GM12892 (cell line): ENCODE measurements around the gene PER1.

Source experiments
- DNase-seq: peaks from one replicate; pipeline ENCODE4 v3.0.0; 2011; ENCODE audit not compliant: insufficient read length
- FAIRE-seq: peaks from 2 replicates; lab custom pipeline; 2011; peaks lifted over from hg19 to GRCh38; lab: Jason Lieb, UNC
- POLR2A ChIP-seq: IDR thresholded peaks from 2 replicates; pipeline ENCODE4 v1.6.1; 2011; ENCODE audit warnings: low read depth, low read length, control low read depth
- POLR2AphosphoS5 ChIP-seq: IDR thresholded peaks from 2 replicates; pipeline ENCODE4 v1.6.1; 2011; ENCODE audit warnings: low read depth, low read length, control low read depth
- TAF1 ChIP-seq: IDR thresholded peaks from 2 replicates; pipeline ENCODE4 v1.6.1; 2011; ENCODE audit warnings: low read depth, mild to moderate bottlenecking, control low read depth, low read length, borderline replicate concordance

PER1 gene

DNA sequence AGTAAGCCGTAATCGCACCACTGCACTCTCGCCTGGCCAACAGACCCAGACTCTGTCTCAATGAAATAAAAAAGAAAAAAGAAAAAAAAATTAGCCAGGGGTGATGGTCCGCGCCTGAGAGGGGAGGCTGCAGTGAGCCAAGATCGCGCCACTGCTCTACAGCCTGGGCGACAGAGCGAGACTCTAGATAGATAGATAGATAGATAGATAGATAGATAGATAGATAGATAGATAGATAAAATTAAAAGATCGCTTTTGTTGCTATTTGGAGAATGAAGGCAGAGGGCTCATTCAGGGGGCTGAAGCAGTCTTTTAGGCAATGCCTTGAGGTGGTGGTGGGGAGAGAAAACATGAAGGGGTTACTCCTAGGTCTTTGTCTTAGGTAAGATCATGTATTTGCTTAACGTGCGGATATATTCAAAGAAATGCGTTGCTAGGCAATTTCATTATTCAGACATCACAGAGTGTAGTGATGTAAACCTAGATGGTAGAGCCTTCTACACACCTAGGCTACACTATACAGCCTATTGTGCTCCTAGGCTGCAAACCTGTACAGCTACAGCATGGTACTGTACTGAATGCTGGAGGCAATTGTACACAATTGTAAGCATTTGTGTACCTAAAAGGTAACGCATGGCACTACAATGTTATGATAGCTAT, 23.9 kb downstream of the PER1 start:
- DNase-seq (no peak), FAIRE-seq (no peak)
- TF ChIP-seq POLR2A (no peak), TAF1 (no peak), POLR2AphosphoS5 (no peak)

DNA sequence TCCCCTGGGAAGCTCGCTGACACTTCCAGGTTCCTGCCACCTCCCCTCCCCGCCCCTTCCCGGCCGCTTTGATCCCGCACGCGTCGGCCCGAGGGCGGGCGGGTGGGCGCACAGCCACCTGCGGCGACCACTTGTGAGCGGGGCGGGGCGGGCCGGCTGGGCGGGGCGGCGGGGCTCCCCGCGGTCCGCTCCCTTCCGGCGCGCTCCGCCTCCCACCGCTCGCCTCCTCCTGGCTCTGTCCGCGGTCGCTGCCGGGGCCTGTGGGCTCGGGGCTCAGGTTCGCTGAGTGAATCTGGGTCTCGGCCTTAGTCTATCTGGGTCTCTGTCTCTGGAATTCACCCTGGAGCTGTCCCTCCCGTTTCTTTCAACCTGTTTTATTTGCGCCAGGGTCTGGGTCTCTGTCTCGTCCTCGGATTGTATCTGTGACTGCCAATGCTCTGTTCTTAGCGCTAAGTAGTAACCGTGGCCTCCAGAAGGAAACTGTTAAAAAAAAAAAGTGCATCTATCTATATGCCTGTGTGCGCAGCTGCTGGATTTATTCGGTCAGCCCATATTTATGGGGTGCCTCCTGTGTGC, 25.6 kb downstream of the PER1 start:
- peak; percentile 88 for FAIRE-seq
- DNase-seq, result no peak
- no peak for TF ChIP-seq POLR2A
- TF ChIP-seq POLR2AphosphoS5, result no peak
- TF ChIP-seq TAF1, result no peak

DNA sequence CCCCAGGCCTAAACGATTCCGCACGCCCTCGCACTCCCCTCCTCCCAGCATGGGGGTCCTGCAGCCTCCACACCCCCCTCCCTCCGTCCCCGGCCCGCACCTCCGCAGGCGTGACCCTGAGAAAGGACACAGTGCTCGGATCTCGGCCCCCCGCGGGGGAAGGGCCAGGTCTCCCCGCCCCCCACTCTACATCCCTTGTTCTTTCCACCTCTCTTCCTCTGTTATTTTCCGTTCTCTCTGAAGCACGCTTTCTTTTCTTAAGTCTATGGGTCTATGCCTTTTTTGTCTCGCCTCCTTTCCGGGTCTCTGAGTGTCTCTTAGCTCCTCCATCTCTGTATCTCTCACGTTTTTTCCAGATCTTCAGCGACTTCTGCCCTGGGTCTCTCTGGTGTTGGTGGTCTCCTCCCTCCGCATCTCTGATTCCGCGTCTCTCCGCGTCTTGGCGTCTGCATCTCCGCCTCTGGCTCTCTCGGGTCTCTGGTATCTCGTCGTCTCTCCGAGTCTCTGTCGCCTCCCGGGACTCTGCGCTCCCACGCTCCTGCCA, 26.2 kb downstream of the PER1 start:
- TF ChIP-seq POLR2AphosphoS5 (no peak), POLR2A (no peak), TAF1 (no peak)
- DNase-seq, result no peak
- FAIRE-seq, result no peak

DNA sequence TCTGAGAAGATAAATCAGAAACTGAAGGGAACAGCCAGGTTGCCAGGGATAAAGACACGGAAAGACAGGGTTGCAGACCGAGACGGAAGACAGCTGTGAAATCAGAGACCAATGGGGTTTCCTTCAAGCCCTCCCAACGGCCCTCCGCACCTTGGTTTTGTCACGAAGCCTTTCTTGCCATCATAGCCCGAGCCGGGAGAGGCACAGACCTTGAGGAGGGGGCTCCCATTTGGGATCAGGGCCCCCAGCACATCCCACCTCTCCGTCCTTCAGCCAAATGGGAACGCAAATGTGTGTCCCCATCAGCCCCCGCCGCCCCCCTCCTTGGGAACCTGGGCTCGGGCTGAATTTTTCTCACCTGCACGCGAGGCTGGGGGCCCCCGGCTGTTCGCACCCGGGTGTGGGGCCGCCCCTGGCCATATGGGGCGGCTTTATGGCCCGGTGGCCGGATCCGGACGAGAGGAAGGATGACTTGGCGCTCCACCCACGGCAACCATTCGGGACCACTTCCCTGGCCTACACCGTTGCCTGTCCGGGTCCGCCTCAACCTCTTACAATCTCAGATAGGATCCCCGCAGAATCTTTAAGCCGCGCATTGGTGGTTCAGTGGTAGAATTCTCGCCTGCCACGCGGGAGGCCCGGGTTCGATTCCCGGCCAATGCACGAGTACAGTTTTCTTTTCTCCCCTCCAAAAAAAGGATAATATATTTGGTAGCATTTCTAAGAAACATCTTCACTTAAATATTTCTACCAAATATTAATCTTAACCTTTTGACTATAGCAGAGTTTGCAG, 26.9 kb downstream of the PER1 start:
- FAIRE-seq (no peak), DNase-seq (no peak)
- TF ChIP-seq POLR2A, result no peak

DNA sequence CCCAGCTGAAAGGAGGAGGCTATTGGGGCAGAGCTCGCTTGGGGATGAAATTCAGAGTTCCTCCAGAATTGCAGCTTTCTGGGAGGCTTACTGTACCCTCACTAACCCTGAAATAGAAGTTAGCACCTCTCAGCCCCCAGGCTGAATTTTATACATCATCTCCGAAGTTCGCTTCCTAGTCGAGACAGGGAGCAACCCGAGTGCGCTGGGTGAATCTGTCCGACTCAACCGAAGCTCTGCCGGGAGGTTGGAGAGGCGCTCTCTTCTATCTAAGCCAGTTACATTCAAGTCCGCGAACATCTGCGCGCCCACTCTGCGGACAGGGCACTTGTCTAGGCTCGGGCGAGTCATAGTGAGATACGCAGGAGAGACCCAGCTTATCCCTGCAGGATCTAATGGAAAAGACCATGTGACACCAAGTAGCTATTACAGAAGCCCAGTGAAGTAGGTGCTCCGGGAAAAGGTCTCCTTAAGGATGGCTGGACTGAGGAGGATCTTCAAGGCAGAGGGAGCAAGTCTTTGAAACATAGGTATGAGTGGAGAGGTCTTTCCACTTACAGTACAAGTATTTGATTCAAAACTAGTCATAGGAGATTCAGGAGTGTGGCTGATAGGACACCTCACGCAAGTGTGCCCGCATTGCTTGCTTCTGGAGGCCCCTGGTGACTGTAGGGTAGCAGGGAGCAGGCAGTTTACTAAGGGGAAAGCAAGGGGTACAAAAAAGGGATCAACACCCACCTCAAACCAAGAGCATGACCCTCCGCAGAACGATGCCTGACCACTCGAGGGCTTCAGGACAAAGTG, 27.7 kb downstream of the PER1 start:
- no peak for FAIRE-seq

DNA sequence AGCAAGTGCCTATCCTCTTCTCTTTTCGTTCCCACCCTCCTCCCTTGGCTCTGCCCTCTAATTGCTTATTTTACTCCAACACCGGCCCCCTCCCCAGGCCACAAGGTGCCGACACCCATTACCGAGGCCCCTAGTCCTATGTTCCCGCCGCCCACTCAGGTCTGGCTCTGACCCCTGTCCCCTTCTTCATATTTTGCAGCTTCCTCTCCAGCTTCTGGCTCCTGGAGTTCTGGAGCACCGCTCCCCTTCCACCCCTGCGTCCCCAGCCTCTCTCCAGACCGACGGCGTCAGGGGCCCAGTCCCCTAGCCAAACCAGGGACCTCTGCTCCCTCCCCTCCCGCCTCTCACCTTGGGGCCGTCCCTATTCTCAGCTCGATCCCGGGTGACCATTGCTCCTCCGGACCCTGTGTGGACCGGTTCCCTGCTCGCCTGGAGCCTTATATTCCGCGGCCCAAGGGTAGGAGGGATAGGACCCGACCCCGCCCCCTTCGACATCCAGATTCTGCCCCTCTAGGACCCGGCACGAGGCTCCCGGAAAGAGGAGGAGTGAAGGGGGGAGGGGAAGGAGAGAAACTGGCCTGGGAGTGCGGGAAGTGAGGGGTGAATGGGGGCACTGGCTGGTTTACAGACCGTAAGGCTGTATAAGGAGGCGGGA, 28.4 kb downstream of the PER1 start, which contains the start of gene HES7:
Gene HES7, minus strand, starts transcription at position 412 of the 655 bp plus-strand sequence. Its CDS starts 22 bp downstream, at position 390.
- DNase-seq, result no peak
- FAIRE-seq, result no peak

More for the DNA sequence above, 27.7 kb downstream of the PER1 start:
- TF ChIP-seq POLR2AphosphoS5 (no peak), POLR2A (no peak), TAF1 (no peak)
- DNase-seq, result no peak

DNA sequence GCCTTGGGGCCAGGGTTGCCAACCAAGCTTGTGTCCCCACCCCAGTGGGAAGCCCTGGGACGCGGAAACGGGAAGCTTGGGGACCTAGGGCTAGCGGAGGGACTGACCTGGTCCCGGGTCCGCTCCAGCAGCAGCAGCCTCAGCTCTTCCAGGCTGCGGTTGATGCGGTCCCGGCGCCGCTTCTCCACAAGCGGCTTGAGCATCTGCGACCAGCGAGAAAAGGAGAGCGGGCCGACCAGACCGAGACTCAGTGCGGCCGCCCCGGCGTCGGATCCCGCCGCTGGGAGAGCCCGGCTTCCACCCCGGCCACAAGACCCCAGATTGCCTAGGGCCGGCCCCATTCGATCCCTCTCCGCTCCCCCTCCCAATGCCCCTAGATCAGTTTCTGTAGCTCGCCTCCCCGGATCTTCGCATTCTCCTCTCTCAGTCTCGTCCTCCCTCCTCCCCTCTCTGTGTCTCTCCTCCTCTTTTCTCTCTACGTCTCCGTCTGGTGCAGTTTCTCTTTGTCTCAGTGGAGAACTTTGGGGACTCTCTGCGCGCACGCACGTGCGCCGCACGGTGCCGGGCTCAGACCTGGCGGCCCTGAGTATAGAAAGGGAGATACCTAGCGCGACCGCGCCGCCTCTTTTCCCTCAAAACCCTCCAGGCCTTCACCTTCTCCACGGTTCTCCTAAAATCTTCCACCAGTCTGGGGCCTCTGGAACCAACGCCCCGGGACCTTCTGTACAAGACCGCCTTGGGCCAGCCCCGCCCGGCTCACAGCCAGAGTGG, 29.1 kb downstream of the PER1 start:
- TF ChIP-seq TAF1, result no peak
- TF ChIP-seq POLR2AphosphoS5, result no peak
- no peak for TF ChIP-seq POLR2A
- DNase-seq (no peak), FAIRE-seq (no peak)

More for the DNA sequence above, 28.4 kb downstream of the PER1 start, which contains the start of gene HES7:
- TF ChIP-seq TAF1, result no peak
- no peak for TF ChIP-seq POLR2A
- TF ChIP-seq POLR2AphosphoS5, result no peak

DNA sequence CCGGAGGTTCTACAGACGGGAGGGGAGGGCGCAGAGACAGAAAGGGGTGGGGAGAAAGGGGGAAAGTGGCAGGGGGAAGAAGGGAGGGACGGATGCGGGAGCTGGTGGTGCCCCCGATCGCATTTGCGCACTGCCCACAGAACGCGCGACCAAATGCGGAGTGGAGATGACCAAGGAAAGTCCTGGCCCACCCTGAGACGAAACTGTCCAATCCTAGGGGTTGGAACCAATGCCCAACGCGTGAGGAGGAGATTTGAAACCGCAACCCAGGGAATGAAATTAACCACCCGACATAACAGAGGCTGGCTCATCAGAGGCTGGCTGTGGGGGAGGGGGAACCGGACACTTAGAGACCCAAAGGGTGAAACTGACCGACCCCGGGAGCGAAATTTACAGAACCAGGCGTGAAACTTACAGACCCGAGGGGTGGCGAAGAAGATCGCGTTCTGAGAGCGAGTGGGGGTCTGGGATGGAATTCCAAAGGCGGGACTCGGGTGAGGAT, 29.7 kb downstream of the PER1 start:
- FAIRE-seq (no peak), DNase-seq (no peak)
- no peak for TF ChIP-seq POLR2A
- TF ChIP-seq POLR2AphosphoS5, result no peak
- no peak for TF ChIP-seq TAF1

DNA sequence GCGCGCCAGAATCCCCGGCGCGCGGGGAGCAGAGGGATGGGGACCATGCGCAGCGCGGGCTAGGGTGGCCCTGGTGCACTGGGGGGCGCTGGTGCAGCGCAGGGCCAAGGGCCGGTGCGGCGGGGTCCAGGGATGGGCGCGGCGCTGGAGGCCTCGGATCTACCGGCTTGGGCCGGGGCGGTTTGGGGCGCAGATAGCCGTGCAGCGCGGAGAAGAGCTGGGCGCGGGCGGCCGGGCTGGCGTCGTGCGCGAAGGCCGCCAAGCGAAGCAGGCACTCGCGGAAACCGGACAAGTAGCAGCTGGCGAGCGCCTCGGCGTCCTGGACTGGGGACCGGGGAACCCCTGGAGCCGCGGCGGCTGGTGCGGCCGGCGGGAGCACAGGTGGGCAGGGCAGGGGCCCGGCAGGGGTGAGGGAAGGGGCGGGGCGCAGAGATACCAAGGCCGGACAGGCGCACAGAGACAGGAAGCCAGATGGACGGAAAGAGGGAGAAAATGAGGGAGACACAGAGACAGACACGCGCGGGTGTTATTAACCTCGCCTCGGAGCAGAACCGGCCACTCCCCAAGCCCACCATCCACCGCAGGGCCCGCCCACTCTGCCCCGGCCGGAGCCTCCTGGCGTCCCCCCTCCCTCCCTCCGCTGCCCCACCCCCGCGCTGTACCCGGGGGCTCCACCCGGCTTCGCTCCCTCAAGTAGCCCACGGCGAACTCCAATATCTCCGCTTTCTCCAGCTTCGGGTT, 30.4 kb downstream of the PER1 start:
- no peak for TF ChIP-seq POLR2AphosphoS5
- no peak for TF ChIP-seq POLR2A
- TF ChIP-seq TAF1, result no peak
- FAIRE-seq (peak; percentile 42), DNase-seq (no peak)
